ENCODE measurements around the gene ARHGAP31. TPM values are rescaled to one million over a fixed set of nuclear protein-coding genes. Genes with fewer than 3 reads are reported as not detected.
"Not testable (repeated sequence)": the region's sequence is repeated elsewhere in the genome, so short reads cannot be mapped to it uniquely, and the experiment has no call there.

ARHGAP31 gene
- polyA plus RNA-seq, 3 donors: 10.6 to 14.4 (median 14.2) TPM

DNA sequence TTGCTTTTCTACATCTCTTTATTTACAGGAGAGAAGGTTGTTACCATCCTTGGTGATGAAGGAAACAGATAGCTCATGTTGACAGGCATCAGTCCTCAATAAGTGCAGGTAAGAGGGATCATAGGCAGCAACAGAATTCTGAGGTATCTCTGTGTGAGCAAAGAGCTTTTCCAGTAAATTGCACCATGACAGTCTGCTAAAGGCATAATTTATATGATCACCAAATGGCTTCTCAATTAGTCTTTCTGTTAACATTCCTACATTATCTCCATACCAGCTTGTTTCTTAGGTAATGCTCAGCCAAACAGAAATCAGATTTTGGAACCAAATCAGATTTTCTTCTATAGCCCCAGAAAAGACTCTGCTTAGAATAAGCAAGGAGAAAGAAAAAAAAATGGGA is 3.6 kb upstream of the ARHGAP31 start:
- DNase-seq (ENCODE audit: extremely low read depth in 1 of 11, low read depth in 9 of 11, low spot score in 4 of 11): no peak

DNA sequence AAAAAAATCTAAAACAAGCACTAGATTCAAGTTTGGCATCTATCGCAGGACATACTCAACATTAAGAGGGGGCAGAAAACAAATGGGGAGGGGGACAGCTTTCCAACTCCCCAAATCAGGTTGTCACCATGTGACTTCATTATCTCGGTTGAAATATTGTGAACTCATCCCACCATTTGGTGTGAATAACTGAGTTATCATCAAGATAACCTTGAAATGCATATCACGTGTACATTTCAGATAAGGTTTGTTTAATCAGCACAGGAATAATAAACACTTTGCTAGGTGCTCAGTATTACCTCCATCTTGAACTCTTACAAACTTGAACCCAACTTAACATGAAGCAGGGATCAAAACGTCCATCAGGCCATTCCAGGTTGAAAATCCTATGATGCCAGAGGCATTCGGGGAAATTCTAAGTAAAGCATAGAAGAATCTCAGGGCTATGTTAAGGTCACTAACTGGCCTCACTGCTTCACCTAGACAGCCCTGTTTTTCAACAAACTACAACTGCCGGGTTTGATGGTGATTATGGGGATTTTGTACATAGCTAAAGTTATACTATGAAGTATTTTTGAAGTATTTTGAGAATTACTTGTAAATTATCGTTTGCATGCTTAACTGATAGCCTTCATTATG is 3.0 kb upstream of the ARHGAP31 start:
- no peak for DNase-seq (ENCODE audit: extremely low read depth in 1 of 11, low read depth in 9 of 11, low spot score in 4 of 11)

DNA sequence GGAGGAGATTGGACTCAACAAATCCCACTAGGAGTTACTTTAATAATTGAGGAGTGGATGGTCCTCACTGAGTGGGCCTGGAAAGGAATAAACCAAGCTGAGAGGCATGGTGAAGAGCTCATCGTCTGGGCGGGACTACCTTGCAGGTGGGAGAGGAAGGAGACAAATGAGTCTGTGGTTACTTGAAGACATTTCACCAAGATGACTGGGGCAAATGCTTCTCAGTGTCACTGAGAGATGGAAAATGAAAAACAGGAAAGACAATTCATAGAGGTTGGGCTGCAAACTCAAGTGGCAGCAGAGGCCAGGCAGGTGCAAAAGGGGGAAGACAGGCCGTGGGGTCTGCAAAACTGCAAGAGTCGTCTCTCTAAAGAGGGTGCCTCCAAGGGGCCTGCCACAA is 1.5 kb upstream of the ARHGAP31 start:
- no peak for DNase-seq (ENCODE audit: extremely low read depth in 1 of 11, low read depth in 9 of 11, low spot score in 4 of 11)

DNA sequence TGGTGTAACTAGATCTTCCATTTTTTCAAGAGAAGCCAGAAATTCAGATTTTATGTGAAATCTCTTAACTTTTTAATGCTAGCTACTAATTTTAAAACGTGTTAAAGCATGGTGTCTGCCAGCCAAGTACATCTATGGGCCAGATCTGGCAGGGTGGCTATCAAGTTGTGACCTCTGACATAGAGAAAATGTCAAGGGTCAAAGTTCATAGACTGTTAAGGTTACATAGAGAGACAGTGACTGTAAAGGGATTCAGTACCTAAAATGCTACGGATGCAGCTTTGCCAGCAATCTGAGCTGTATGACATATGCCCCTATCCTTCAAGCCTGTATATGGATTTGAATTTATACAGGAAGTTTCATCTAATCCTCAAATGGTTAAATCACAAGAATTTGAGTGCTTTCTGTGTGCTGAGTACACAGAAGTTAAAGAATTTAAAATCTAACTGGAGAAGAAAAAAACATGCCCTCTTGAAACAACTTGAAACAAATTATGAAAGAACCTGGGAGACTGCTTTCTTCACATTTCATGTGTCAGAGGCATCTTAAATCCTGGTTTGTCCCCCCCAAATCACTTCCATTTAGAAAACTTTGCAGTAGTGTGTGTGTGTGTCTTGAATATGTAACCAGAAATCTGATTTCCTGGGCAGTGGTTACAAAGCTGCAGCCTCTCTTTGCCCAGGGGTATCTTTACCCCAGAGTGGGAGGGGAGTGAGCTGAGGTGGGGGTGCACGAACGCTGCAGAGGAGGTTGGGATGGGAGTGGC is 895 bp upstream of the ARHGAP31 start:
- DNase-seq (ENCODE audit: extremely low read depth in 1 of 11, low read depth in 9 of 11, low spot score in 4 of 11): no peak

DNA sequence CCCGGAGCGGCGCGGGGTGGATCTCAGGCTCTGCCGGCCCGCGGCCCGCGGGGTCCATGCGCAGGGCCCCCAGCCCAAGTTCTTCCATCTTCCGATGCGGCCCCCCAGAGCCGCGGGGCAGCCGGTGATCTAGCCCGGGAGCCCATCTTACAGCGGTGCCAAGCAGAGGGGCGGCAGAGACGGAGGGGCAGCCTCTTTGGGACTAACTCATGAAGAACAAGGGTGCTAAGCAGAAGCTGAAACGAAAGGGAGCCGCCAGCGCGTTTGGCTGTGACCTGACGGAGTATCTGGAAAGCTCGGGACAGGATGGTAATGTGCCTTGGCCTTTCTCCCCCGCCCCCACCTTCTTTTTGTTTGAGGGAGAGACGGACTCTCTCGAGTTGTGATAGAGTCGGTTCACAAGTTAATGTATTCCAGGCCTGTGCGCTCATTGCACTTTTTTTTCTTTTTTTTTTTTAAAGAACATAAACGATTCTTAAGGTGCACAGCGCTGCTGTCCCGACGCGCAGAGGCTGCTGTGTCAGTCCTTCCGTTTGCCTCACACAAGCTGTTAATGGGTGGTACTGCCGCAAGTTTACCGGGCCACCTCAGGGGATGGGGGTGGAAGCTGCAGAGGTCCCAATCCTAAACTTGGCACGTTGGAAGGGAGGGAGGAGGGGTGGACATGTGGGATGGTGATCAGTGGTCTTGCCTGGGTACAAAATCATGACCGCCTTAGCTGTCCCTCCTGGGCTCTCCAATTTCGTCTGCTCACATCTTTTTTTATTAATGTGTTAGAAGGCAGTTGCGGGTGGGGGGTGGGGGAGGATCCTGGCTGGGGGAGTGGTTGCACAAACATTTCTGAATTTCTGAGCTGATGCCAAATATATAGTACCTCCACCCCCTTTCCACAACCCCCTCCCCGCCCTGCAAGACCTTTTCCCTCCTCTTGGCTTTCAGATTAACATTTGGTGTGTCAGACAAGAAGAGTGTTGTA is 801 bp downstream of the ARHGAP31 start:
- peak in 6 of 11 donors; percentile 27 to 48 (median 38) for DNase-seq (ENCODE audit: extremely low read depth in 1 of 11, low read depth in 9 of 11, low spot score in 4 of 11)

DNA sequence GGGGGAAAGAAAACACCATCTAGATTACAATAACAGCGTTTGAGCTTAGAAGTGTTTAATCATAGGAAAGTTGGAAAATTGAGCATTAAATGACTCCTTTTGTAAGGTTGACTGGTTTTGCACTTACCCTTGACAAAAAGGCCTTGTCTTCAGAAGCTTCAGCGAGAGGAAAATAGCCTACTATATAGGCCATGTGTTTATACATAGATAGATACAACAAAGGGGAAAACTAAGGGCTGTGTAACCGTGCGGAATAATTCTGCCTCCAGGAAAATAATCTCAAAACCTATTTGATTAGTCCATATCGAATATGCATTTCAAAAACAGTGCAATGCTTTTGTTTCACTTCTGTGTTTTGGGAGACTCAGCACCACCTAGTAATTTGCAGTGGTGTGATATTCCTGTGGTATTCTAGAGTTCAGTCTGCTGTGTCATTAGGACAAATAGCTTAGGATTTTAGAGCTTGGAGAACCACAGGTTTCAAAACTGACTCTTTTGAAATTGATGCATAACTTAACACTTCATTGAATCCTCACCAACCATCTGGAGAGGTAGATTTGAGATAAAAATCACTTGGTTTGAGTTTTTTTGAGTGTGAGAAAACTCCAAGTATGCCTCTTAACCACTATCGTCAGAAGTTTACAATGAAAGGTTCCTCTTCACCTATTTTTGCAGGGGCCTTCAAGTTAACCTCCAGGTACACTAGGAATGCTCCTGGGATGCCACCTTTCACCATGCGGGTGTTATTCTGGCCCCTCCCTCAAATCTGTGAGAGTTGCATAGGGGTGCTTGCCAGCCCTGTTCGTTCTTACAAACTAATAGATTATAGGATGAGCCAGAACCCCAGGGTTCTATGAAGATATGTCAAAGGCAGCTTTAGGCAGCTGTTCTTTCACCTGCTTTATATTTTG is 1.9 kb downstream of the ARHGAP31 start:
- DNase-seq (ENCODE audit: extremely low read depth in 1 of 11, low read depth in 9 of 11, low spot score in 4 of 11): no peak

DNA sequence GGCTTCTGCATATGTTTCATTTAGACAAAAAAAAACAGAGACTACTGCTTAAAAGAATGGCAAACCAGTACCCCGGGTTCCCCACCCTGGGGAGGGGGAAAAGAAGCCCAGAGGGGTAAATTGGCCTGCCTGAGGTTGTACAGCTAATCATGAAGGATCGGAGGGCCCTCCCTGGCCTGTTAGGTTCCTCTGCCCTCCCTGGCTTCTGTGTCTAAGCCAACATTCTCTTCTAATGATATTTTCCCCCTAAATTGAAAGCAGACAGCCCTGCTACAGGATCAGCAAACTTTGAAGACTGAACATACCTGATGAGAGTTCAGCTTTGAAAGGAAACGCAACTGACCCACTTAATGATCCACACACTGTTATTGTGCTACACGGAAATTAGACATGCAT is 2.5 kb downstream of the ARHGAP31 start:
- DNase-seq (ENCODE audit: extremely low read depth in 1 of 11, low read depth in 9 of 11, low spot score in 4 of 11): no peak

DNA sequence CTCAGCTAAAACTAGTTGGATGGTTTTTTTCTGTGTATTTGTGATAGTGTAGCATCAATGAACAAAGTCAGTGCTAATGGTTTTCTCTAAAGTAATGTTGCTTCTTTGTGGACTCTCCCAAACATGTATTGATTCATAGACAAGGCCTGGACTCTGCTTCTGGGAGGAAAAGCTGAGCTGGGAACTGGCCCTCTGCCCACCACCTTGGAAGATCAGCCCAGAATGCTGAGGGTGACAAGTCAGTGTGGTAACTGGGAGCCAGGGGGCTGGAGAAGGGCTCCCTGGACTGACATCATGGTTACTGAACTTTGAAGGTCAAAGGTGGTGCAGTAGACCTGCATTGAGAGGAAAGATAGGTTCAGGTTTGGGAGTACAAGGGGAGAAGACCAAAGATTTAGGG is 3.0 kb downstream of the ARHGAP31 start:
- no peak for DNase-seq (ENCODE audit: extremely low read depth in 1 of 11, low read depth in 9 of 11, low spot score in 4 of 11)

DNA sequence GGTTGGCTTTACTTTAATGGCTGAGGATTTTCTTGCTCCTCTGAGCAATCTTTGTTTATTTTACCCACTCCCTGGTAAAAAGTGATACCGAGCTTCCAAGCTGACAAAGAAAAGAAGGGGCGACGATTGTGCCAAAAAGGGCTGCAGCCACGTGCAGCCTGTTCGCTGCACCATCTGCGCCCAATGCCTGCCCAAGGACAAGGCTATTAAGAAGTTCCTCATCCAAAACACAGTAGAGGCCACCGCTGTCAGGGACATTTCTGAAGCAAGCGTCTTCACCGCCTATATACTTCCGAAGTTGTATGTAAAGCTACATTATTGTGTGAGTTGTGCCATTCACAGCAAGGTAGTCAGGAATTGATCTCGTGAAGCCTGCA is 4.4 kb downstream of the ARHGAP31 start:
- no peak for DNase-seq (ENCODE audit: extremely low read depth in 1 of 11, low read depth in 9 of 11, low spot score in 4 of 11)

DNA sequence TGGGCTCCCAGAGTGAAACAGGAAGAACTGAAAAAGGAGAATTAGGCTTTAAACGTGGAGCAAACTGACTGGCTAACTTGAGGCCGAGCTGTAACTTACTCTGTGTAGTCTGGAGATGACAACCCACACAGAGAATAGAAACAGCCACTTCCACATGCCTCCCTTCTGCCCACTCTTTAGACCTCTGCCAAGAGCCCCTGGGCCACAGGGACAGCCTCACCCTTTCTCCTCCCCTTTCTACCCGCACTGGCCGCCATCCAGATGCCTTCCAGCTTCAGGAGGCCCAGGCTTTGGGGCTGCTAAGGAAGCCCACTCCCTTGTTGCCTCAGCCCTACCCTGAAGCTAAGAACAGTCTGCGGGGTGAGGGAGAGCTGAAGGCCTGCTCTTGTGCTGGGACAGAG is 6.8 kb downstream of the ARHGAP31 start:
- DNase-seq (ENCODE audit: extremely low read depth in 1 of 11, low read depth in 9 of 11, low spot score in 4 of 11): no peak

DNA sequence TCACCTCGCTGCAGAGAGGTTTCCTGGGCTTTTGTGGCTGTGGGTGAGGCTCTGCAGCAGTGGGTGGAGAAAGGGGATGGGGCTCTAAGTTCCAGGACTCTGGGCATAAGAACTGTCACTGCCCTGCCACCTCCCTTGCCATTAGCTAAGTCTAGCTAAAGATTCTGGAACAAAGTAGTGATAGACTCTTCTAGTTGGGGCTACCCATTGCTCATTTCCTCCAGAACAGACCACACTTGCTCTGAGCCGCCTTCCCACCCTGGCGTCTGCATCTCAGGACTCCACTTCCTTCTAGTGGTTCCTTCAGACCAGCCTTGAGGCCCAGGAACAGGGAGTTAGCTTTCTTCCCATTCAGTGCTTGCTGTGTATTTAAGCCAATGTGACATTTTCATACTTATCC is 7.5 kb downstream of the ARHGAP31 start:
- no peak for DNase-seq (ENCODE audit: extremely low read depth in 1 of 11, low read depth in 9 of 11, low spot score in 4 of 11)

DNA sequence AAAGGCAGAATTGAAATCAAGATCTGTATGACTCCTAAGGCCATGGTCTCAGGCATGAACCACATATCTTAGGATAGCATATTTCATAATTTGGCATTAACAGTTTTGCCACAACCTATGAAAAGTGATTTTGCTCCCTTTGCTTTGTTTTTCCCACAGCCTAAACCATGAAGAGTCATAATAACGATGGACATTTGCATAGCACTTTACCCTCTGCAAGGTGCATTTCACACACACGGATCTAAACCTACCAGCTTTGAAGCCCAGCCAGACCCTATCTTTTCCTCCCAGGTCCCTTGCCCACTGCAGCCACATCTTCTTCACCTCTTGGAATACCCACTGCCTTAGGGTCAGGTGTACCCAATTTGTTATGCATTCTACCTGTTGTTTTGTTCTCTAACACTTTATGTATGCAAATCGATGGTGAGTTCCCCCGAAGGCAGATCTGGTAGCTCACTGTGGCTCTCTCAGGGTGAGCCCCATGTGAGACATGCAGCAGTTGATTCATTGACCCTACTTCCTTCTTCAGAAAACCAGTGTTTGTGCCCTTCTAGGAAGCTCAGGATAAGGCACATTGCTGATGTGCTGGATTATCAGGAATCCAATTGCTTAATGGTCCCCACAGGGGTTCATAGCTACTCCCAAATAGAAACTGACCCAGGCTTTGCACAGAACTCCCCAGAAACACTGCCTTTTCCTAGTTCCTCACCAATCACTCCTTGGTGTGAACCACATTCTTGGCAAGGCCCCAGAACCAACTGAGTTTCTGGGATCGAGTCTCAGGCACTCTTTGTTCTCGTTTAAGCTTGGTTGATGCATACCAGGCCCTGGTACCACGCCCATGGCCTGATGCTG is 8.7 kb downstream of the ARHGAP31 start:
- DNase-seq (ENCODE audit: extremely low read depth in 1 of 11, low read depth in 9 of 11, low spot score in 4 of 11): no peak

DNA sequence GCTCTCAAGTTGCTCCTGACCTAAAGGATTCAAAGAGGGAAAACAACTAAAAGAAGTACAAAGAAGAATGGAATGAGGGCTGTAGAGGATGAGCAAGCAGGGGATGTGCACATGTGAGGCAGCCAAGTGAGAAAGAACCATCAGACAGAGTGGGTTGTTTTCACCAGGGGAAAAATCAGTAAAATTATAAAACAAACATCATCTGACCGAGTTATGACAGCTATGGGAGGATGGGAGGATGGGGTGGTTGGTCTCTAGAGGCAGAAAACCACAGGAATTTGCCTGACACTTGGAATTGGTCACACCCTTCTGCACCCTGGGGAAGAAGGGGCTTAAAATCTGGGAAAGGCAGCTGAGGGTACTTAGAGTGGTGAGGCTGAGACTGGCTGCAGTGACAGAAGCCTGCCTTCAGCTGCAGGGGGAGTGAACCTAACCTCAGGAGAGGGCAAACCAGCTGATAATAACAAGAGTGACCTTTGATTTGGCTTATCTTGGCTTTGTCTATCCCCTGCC is 10.1 kb downstream of the ARHGAP31 start:
- DNase-seq (ENCODE audit: extremely low read depth in 1 of 11, low read depth in 9 of 11, low spot score in 4 of 11): no peak

DNA sequence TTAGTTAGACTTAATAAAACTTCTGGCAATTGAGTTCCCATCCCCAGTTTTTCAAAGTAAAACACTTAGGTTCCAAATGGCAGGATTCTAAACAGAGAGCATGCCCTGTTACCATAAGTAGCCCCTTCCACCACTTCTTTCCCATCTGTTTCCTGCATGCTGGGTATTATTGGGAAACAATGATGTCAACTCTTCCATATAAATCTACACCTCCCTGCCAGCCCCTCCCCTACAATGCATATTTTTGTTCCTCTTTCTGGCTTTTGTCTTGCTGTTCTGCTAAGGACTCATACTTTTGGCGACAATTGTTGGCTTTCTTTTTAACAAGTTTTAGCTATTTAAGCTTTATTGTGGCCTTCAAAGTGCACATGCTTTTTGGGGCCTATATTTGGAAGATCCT is 11.1 kb downstream of the ARHGAP31 start:
- DNase-seq (ENCODE audit: extremely low read depth in 1 of 11, low read depth in 9 of 11, low spot score in 4 of 11): no peak

DNA sequence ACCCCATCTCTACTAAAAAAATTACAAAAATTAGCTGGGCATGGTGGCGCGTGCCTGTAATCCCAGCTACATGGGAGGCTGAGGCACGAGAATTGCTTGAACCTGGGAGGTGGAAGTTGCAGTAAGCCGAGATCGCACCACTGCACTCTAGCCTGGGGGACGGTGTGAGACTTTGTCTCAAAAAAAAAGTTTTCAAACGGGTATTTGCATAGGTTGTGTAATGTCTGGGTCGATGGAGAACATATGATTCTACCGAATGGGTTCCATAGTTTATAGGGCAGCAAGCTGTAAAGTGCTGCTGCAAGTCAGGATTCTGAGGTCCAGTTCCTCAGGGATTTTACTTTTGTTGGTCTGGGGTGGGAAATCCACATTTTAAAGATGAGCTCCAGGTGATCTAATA is 12.2 kb downstream of the ARHGAP31 start:
- not testable (repeated sequence) for DNase-seq (ENCODE audit: extremely low read depth in 1 of 11, low read depth in 9 of 11, low spot score in 4 of 11)

DNA sequence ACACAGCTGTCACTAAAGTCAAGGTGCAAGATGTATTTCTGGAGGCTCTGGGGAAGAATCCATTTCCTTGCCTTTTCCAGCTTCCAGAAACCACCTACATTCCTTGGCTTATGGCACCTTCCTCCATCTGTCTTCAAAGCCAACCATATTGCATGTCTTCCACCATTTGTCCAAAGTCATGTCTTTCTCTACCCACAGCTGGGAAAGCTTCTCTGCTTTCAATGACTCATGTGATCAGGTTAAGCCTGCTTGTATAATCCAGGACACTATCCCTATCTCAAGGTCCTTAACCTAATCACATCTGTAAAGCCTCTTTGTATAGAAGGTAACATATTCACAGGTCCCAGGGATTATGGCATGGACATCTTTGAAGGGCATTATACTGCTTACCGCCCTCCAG is 14.2 kb downstream of the ARHGAP31 start:
- DNase-seq (ENCODE audit: extremely low read depth in 1 of 11, low read depth in 9 of 11, low spot score in 4 of 11): no peak

DNA sequence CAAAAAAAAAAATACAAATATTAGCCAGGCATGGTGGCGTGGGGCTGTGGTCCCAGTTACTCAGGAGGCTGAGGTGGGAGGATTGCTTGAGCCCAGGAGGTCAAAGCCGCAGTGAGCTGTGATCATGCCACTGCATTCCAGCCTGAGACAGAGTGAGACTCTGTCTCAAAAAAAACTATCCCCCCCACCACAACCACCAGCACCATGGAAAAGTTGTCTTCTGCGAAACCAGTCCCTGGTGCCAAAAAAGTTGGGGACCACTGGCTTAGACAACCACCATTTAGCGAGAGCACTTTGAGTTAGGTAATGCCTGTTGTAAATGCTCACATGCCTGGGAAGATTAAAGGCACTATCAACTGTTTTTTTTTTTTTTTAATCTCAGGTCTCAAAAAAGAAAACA is 15.4 kb downstream of the ARHGAP31 start:
- no peak for DNase-seq (ENCODE audit: extremely low read depth in 1 of 11, low read depth in 9 of 11, low spot score in 4 of 11)

DNA sequence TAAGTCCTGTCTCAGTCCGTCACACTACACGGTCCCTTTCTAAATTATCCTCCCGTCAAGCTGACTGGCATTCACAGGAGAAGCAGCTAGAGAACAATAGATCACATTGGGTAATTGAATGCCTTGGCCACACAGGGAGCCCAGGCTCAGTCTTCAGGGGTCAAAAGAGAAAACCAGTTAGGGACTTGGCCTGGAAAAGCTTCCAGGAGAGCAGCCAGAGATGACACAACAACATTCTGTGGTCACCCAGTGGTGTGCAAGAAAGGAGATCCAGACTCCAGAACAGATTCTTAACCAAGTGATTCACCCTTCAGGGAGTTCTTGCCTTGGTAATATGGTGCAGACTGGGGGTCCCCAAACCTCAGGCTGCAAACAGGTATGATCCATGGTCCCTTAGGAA is 15.9 kb downstream of the ARHGAP31 start:
- DNase-seq (ENCODE audit: extremely low read depth in 1 of 11, low read depth in 9 of 11, low spot score in 4 of 11): no peak

All from renal cortex interstitium (tissue), 11 donors.